Endothelial cell of umbilical vein (primary cell): ENCODE measurements around the gene PRRG2. TPM values are rescaled to one million over a fixed set of nuclear protein-coding genes. Genes with fewer than 3 reads are reported as not detected.

Source experiments
- BruUV-seq: library from RNA; stranded (reverse); fragments of 400-500 nt; replicated peaks from 2 replicates; lab custom pipeline; 2021; lab: Mats Ljungman, UMichigan
- CTCF ChIA-PET: fragments of 300-600, 350-600 bp; sonication (Branson Sonifier 250); formaldehyde crosslinking; loops from one replicate; lab custom pipeline; 2021; ENCODE audit warnings: antibody characterized with exemption, inconsistent platforms; lab: Charles Lee
- POLR2A ChIA-PET: fragments of 300-600, 350-600 bp; sonication (Branson Sonifier 250); formaldehyde crosslinking; loops from one replicate; lab custom pipeline; 2021; ENCODE audit warnings: antibody characterized with exemption, inconsistent platforms; lab: Charles Lee
- DNase-seq: peaks from one replicate; pipeline ENCODE4 v3.0.0-alpha.2; 2011; ENCODE audit warnings: low read depth, low spot score
- FAIRE-seq: peaks from 2 replicates; lab custom pipeline; 2011; peaks lifted over from hg19 to GRCh38; lab: Jason Lieb, UNC
- H2AFZ ChIP-seq: 2 replicates; pipeline ENCODE4 v1.6.0; 2012; ENCODE audit warnings: low read depth, low read length, control low read depth, inconsistent platforms
- H3K27ac ChIP-seq: 2 replicates; pipeline ENCODE4 v1.5.1; 2011; ENCODE audit warnings: low read depth, mild to moderate bottlenecking, control low read depth, low read length, moderate library complexity; ENCODE audit not compliant: insufficient read depth
- H3K27me3 ChIP-seq, 2 experiments: 2 replicates each; pipeline versions ENCODE4 v1.6.0 to v1.6.1; 2011; ENCODE audit warnings: low read length in 2 of 2, mixed read lengths in 1 of 2; ENCODE audit not compliant: control insufficient read depth in 2 of 2, insufficient read depth in 2 of 2
- H3K36me3 ChIP-seq, 2 experiments: 2 replicates in 1 of 2; 3 replicates in 1 of 2; pipeline ENCODE4 v1.5.1; 2011; ENCODE audit warnings: low read length in 2 of 2, mild to moderate bottlenecking in 1 of 2, moderate library complexity in 1 of 2; ENCODE audit not compliant: control insufficient read depth in 2 of 2, insufficient read depth in 2 of 2; ENCODE audit errors: extremely low read depth in 1 of 2
- H3K4me1 ChIP-seq: 3 replicates; pipeline ENCODE4 v1.5.1; 2011; ENCODE audit warnings: mild to moderate bottlenecking, low read length; ENCODE audit not compliant: control insufficient read depth, insufficient read depth; ENCODE audit errors: extremely low read depth
- H3K4me2 ChIP-seq: 2 replicates; pipeline ENCODE4 v1.6.1; 2011; ENCODE audit warnings: low read length, control low read depth, mixed read lengths; ENCODE audit not compliant: insufficient read depth
- H3K4me3 ChIP-seq, 3 experiments: fragments of 200-600 bp in 1 of 3; sonication (generic), shearing (Covaris generic) in 1 of 3; replicated peaks in 1 of 3; 2 replicates each; pipeline ENCODE4 v1.5.1; 2011 to 2016; ENCODE audit warnings: control low read depth in 3 of 3, low read length in 3 of 3, mild to moderate bottlenecking in 2 of 3, inconsistent platforms in 1 of 3, low read depth in 1 of 3, moderate library complexity in 1 of 3; ENCODE audit not compliant: insufficient read depth in 1 of 3
- H3K79me2 ChIP-seq: 2 replicates; pipeline ENCODE4 v1.6.0; 2012; ENCODE audit warnings: low read length, inconsistent platforms; ENCODE audit not compliant: control insufficient read depth, insufficient read depth
- H3K9ac ChIP-seq: replicated peaks from 2 replicates; pipeline ENCODE3; 2011; ENCODE audit warnings: low read length, control low read depth; ENCODE audit not compliant: insufficient read depth; ENCODE audit errors: extremely low read depth
- H3K9me1 ChIP-seq: replicated peaks from 3 replicates; pipeline ENCODE4 v1.6.0; 2011; ENCODE audit warnings: mild to moderate bottlenecking, low read length; ENCODE audit not compliant: control insufficient read depth, insufficient read depth; ENCODE audit errors: extremely low read depth
- H3K9me3 ChIP-seq: replicated peaks from 2 replicates; pipeline ENCODE4 v1.5.1; 2012; ENCODE audit warnings: low read length, inconsistent platforms; ENCODE audit not compliant: control insufficient read depth, insufficient read depth
- H4K20me1 ChIP-seq: replicated peaks from 2 replicates; pipeline ENCODE3; 2011; ENCODE audit warnings: mild to moderate bottlenecking, low read length; ENCODE audit not compliant: control insufficient read depth, insufficient read depth; ENCODE audit errors: extremely low read depth
- EZH2 ChIP-seq: IDR thresholded peaks from 2 replicates; pipeline ENCODE4 v1.6.1; 2012; ENCODE audit warnings: borderline replicate concordance, low read depth, mild to moderate bottlenecking, moderate library complexity, low read length, inconsistent platforms; ENCODE audit not compliant: severe bottlenecking
- FOS ChIP-seq: IDR thresholded peaks from 2 replicates; pipeline ENCODE4 v1.6.1; 2011; ENCODE audit warnings: mild to moderate bottlenecking, low read length, moderate library complexity, borderline replicate concordance; ENCODE audit not compliant: insufficient read depth
- GATA2 ChIP-seq: IDR thresholded peaks from 2 replicates; pipeline ENCODE4 v1.7.0; 2011; ENCODE audit warnings: low read depth, mild to moderate bottlenecking, moderate library complexity, mixed read lengths, low read length; ENCODE audit not compliant: insufficient read length, insufficient read depth
- JUN ChIP-seq: IDR thresholded peaks from 2 replicates; pipeline ENCODE4 v1.6.1; 2011; ENCODE audit warnings: borderline replicate concordance, low read depth; ENCODE audit not compliant: insufficient read length, insufficient read depth
- MYC ChIP-seq: IDR thresholded peaks from one replicate; pipeline ENCODE4 v1.6.1; 2011; ENCODE audit warnings: mild to moderate bottlenecking, low read depth, low read length
- POLR2A ChIP-seq: IDR thresholded peaks from 2 replicates; pipeline ENCODE4 v1.6.1; 2012; ENCODE audit warnings: low read depth, mild to moderate bottlenecking, control low read depth, low read length
- POLR2AphosphoS5 ChIP-seq: IDR thresholded peaks from 2 replicates; pipeline ENCODE4 v1.6.1; 2012; ENCODE audit warnings: low read depth, mild to moderate bottlenecking, control low read depth, low read length, moderate library complexity; ENCODE audit not compliant: insufficient read depth
- dilution Hi-C: fragments of 300-500 bp; cut with MboI; formaldehyde crosslinking; loops from one replicate; pipeline ENCODE4 v1.15.0; 2019; ENCODE audit warnings: low sequenced_read_pairs; ENCODE audit not compliant: extremely low pct_ligation_motif_present
- intact Hi-C: fragments of 100-400 bp; cut with micrococcal nuclease; formaldehyde crosslinking; loops from one replicate; pipeline ENCODE4 v1.10.0; 2022
- polyA plus RNA-seq, 4 experiments: library from polyadenylated mRNA; depleted of rRNA in 3 of 4; stranded (reverse) in 3 of 4; unstranded in 1 of 4; fragments of >200 nt; gene quantifications; 2 replicates each; pipeline versions ENCODE4 v1.2.1 to v1.2.3, GENCODE V29; 2011 to 2012; ENCODE audit warnings: missing spikeins in 1 of 4
- total RNA-seq: library from RNA; stranded (reverse); gene quantifications from 2 replicates; pipeline ENCODE4 v1.2.3, GENCODE V29; 2021
- TF ChIP-seq, protein P1 (sequence below), 2 donors: IDR thresholded peaks; 1 replicate in 1 of 2; 2 replicates in 1 of 2; pipeline ENCODE4 v1.5.1; 2011; ENCODE audit warnings: low read length in 2 of 2, mild to moderate bottlenecking in 2 of 2, moderate library complexity in 2 of 2, control low read depth in 1 of 2, inconsistent platforms in 1 of 2, low read depth in 1 of 2; ENCODE audit not compliant: insufficient read depth in 1 of 2; ENCODE audit errors: extremely low read depth in 1 of 2
- TF ChIP-seq, protein P2 (sequence below): IDR thresholded peaks from 2 replicates; pipeline ENCODE4 v1.6.1; 2011; ENCODE audit not compliant: insufficient read depth, insufficient read length

PRRG2 gene
- total and polyA plus RNA-seq, 2 donors (not counting 3 experiments of a cell fraction or from before 2014, with no cell fraction given): 2.6 to 2.9 TPM

GRCh38 chr19:49631610-49632192 lies 50.6 kb downstream of the PRRG2 start:
- H3K4me3 ChIP-seq: no peak overlapping the region
- BruUV-seq: TSS peak; percentile 4
- DNase-seq: no peak

More at GRCh38 chr19:49631610-49632192, 50.6 kb downstream of the PRRG2 start:
- no peaks in the 10 kb centered on the region for H3K9me1 ChIP-seq
- H3K9me3 ChIP-seq: no peaks in the 10 kb centered on the region
- peaks cover 0 to 2% of the 10 kb centered on the region in 2 experiments for H3K36me3 ChIP-seq
- H3K27ac ChIP-seq: no peak overlapping the region
- no peak overlapping the region for H3K4me2 ChIP-seq
- no peak overlapping the region for H3K9ac ChIP-seq
- H3K4me1 ChIP-seq: peaks cover 10% of the 10 kb centered on the region
- FAIRE-seq: no peak
- no peak overlapping the region for H2AFZ ChIP-seq
- TF ChIP-seq MYC (no peak), FOS (no peak), EZH2 (no peak), GATA2 (no peak), JUN (no peak), POLR2A (no peak), POLR2AphosphoS5 (no peak)
- TF ChIP-seq, protein P1, sequence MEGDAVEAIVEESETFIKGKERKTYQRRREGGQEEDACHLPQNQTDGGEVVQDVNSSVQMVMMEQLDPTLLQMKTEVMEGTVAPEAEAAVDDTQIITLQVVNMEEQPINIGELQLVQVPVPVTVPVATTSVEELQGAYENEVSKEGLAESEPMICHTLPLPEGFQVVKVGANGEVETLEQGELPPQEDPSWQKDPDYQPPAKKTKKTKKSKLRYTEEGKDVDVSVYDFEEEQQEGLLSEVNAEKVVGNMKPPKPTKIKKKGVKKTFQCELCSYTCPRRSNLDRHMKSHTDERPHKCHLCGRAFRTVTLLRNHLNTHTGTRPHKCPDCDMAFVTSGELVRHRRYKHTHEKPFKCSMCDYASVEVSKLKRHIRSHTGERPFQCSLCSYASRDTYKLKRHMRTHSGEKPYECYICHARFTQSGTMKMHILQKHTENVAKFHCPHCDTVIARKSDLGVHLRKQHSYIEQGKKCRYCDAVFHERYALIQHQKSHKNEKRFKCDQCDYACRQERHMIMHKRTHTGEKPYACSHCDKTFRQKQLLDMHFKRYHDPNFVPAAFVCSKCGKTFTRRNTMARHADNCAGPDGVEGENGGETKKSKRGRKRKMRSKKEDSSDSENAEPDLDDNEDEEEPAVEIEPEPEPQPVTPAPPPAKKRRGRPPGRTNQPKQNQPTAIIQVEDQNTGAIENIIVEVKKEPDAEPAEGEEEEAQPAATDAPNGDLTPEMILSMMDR (IDR thresholded peaks at IDR 0.05; ENCODE audit: extremely low read depth in 1 of 2, insufficient read depth in 1 of 2, low read depth in 1 of 2, low read length in 2 of 2): no peak
- TF ChIP-seq, protein P2, sequence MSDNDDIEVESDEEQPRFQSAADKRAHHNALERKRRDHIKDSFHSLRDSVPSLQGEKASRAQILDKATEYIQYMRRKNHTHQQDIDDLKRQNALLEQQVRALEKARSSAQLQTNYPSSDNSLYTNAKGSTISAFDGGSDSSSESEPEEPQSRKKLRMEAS: no peak
- H3K27me3 ChIP-seq: no peaks in the 10 kb centered on the region
- H4K20me1 ChIP-seq: no peaks in the 10 kb centered on the region
- ChIA-PET POLR2A (interaction anchor here (1.4 kb wide), 1 partner anchor 8 kb away, joined by 7 read pairs; the partner anchor contains the start of gene RRAS), CTCF (interaction anchor here (1.3 to 2.3 kb wide), 2 partner anchors 8 to 14 kb away, joined by 4 to 11 read pairs; partner anchors contain the start of gene RRAS)
- peaks cover 2% of the 10 kb centered on the region for H3K79me2 ChIP-seq
- intact Hi-C loops: no loop called here
- dilution Hi-C loops: no loop called here
